ENCODE measurements around the gene VTI1A.

The VTI1A gene

GRCh38 chr10:112593023-112593422, 146.0 kb downstream of the VTI1A start:
- H3K4me3 ChIP-seq (ENCODE audit: low read length), result no peak overlapping the region
- DNase-seq (ENCODE audit: low read depth), result no peak
- TF ChIP-seq CTCF (conservative IDR thresholded peaks at IDR 0.05; ENCODE audit: low read depth, low read length), result no peak

GRCh38 chr10:112601214-112602090, 154.4 kb downstream of the VTI1A start:
- no peak overlapping the region for H3K4me3 ChIP-seq (ENCODE audit: low read length)
- DNase-seq (ENCODE audit: low read depth), result no peak
- no peak for TF ChIP-seq CTCF (conservative IDR thresholded peaks at IDR 0.05; ENCODE audit: low read depth, low read length)

GRCh38 chr10:112603062-112603461, 156.0 kb downstream of the VTI1A start:
- TF ChIP-seq CTCF (conservative IDR thresholded peaks at IDR 0.05; ENCODE audit: low read depth, low read length), result no peak
- DNase-seq (ENCODE audit: low read depth), result no peak
- H3K4me3 ChIP-seq (ENCODE audit: low read length), result no peak overlapping the region

- DNase-seq (ENCODE audit: low read depth), result no peak
- H3K4me3 ChIP-seq (ENCODE audit: low read length), result no peak overlapping the region
- no peak for TF ChIP-seq CTCF (conservative IDR thresholded peaks at IDR 0.05; ENCODE audit: low read depth, low read length)
These were observed 158.0 kb downstream of the VTI1A start for GRCh38 chr10:112605063-112605462.

- H3K4me3 ChIP-seq (ENCODE audit: low read length), result no peak overlapping the region
- TF ChIP-seq CTCF (conservative IDR thresholded peaks at IDR 0.05; ENCODE audit: low read depth, low read length), result no peak
- DNase-seq (ENCODE audit: low read depth), result no peak
These were observed 160.5 kb downstream of the VTI1A start for GRCh38 chr10:112607506-112607905.

- no peak overlapping the region for H3K4me3 ChIP-seq (ENCODE audit: low read length)
- no peak for DNase-seq (ENCODE audit: low read depth)
- TF ChIP-seq CTCF (conservative IDR thresholded peaks at IDR 0.05; ENCODE audit: low read depth, low read length), result no peak
These were observed 166.6 kb downstream of the VTI1A start for GRCh38 chr10:112613620-112614019.

- DNase-seq (ENCODE audit: low read depth), result no peak
- TF ChIP-seq CTCF (conservative IDR thresholded peaks at IDR 0.05; ENCODE audit: low read depth, low read length), result no peak
- no peak overlapping the region for H3K4me3 ChIP-seq (ENCODE audit: low read length)
These were observed 167.1 kb downstream of the VTI1A start for GRCh38 chr10:112614072-112614471.
